ENCODE measurements around the gene SRSF4.
A peak's percentile ranks its signal among the peaks of the same experiment; 100 is the strongest.

Gene SRSF4

DNA sequence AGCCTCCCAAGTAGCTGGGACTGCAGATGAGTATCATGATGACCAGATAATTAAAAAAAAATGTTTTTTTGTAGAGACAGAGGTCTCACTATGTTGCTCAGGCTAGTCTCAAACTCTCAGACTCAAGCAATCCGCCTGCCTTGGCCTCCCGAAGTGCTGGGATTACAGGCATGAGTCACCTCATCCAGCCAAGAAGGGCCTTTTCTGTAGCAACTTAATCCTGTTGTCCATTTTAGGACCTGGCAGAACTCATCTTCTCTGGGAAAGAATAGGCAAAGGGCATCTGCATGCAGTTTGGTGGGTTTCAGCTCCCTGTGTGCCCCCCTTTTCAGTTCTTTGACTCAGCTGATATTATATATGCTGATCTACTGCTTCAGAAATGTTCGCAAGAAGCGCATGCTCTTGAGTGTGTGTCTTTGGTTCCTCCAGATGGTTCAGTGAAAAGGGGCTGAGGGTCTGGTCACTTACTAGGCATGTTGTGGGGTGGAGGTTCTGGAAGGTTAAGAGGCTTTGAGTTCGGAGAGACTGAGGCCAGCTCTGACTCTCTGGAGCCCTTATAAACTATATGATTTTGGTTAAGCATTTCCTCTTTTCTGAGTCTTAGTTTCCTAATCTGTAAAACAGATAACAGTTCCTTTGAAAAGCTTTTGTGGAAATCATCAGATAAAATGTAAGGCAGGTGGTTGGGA lies 19.4 kb upstream of the SRSF4 start:
- H2AK5ac ChIP-seq (ENCODE audit: low read length), result no peak overlapping the region
- H3K9me3 ChIP-seq (ENCODE audit: insufficient read depth, low read depth, low read length), result no peaks in the 10 kb centered on the region
- peak overlapping the region; percentile 86 for H4K91ac ChIP-seq (ENCODE audit: low read depth, low read length)
- H3K4me2 ChIP-seq (ENCODE audit: low read length), result no peak overlapping the region
- no peak overlapping the region for H3K9ac ChIP-seq (ENCODE audit: low read length)
- H3K79me2 ChIP-seq (ENCODE audit: control insufficient read depth, insufficient read depth, low read length, poor library complexity), result peaks cover 3% of the 10 kb centered on the region
- H3K14ac ChIP-seq (ENCODE audit: low read length), result no peak overlapping the region
- H3K27ac ChIP-seq (ENCODE audit: low read depth, low read length), result no peak overlapping the region
- no peak for DNase-seq
- no peak overlapping the region for H2BK12ac ChIP-seq (ENCODE audit: low read length)
- H3K4me3 ChIP-seq (ENCODE audit: low read depth, low read length), result no peak overlapping the region
- no CpG with 5 or more reads among the region's 5 CpGs for WGBS (ENCODE audit: extremely low coverage, insufficient coverage, insufficient read length)
- no peak overlapping the region for H2AFZ ChIP-seq (ENCODE audit: insufficient read depth, low read length, poor library complexity)
- H2BK5ac ChIP-seq (ENCODE audit: low read depth, low read length, poor library complexity), result no peak overlapping the region
- no peak overlapping the region for H4K8ac ChIP-seq (ENCODE audit: low read depth, low read length)
- H2BK120ac ChIP-seq (ENCODE audit: insufficient read depth, low read length, poor library complexity), result no peak overlapping the region
- H3K27me3 ChIP-seq (ENCODE audit: insufficient read depth, low read length), result no peaks in the 10 kb centered on the region
- peaks cover 10% of the 10 kb centered on the region for H3K79me1 ChIP-seq (ENCODE audit: low read length)
- peaks cover 9 to 19% of the 10 kb centered on the region in 2 experiments for H3K36me3 ChIP-seq (ENCODE audit: control insufficient read depth in 1 of 2, insufficient read depth in 2 of 2, low read length in 2 of 2)
- peaks cover 18 to 20% of the 10 kb centered on the region in 2 experiments for H3K4me1 ChIP-seq (ENCODE audit: control insufficient read depth in 1 of 2, insufficient read depth in 2 of 2, low read length in 2 of 2)
- no peak overlapping the region for H3K18ac ChIP-seq (ENCODE audit: low read length)
- no peak overlapping the region for H3K23ac ChIP-seq (ENCODE audit: low read length)
- H3K4ac ChIP-seq (ENCODE audit: low read depth, low read length), result no peak overlapping the region
- no peak overlapping the region for H4K12ac ChIP-seq (ENCODE audit: low read depth, low read length)

DNA sequence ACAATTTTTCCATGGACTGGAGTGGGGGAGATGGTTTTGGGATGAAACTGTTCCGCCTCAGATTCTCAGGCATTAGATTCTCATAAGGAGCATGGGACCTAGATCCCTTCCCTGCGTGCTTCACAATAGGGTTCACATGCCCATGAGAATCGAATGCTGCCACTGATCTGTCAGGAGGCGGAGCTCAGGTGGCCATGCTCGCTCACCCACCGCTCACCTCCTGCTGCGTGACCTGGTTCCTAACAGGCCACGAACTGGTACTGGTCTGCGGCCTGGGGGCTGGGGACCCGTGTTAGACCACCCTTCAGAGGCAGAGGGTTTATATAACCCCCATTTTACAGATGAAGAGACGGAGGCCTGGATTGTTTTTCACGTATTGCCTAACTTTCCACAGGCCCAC lies 16.3 kb upstream of the SRSF4 start:
- WGBS (ENCODE audit: extremely low coverage, insufficient coverage, insufficient read length), result no CpG with 5 or more reads among the region's 12 CpGs
- DNase-seq, result no peak
- Histone ChIP-seq H3K79me2 (ENCODE audit: control insufficient read depth, insufficient read depth, low read length, poor library complexity) (peaks cover 3% of the 10 kb centered on the region), H3K4me2 (ENCODE audit: low read length) (no peak overlapping the region), H2BK120ac (ENCODE audit: insufficient read depth, low read length, poor library complexity) (no peak overlapping the region), H4K8ac (ENCODE audit: low read depth, low read length) (no peak overlapping the region), H3K23ac (ENCODE audit: low read length) (no peak overlapping the region), H3K36me3 (ENCODE audit: control insufficient read depth in 1 of 2, insufficient read depth in 2 of 2, low read length in 2 of 2) (peaks cover 23 to 40% of the 10 kb centered on the region in 2 experiments), H3K4me3 (ENCODE audit: low read depth, low read length) (no peak overlapping the region), H3K18ac (ENCODE audit: low read length) (no peak overlapping the region), H3K27ac (ENCODE audit: low read depth, low read length) (no peak overlapping the region), H3K27me3 (ENCODE audit: insufficient read depth, low read length) (no peaks in the 10 kb centered on the region), H3K4me1 (ENCODE audit: control insufficient read depth in 1 of 2, insufficient read depth in 2 of 2, low read length in 2 of 2) (peaks cover 18 to 20% of the 10 kb centered on the region in 2 experiments), H3K79me1 (ENCODE audit: low read length) (peaks cover 11% of the 10 kb centered on the region), H4K91ac (ENCODE audit: low read depth, low read length) (no peak overlapping the region), H3K9ac (ENCODE audit: low read length) (no peak overlapping the region), H2AFZ (ENCODE audit: insufficient read depth, low read length, poor library complexity) (no peak overlapping the region), H2BK12ac (ENCODE audit: low read length) (peak overlapping the region; percentile 3), H2AK5ac (ENCODE audit: low read length) (no peak overlapping the region), H3K14ac (ENCODE audit: low read length) (no peak overlapping the region), H4K12ac (ENCODE audit: low read depth, low read length) (no peak overlapping the region), H3K4ac (ENCODE audit: low read depth, low read length) (no peak overlapping the region), H3K9me3 (ENCODE audit: insufficient read depth, low read depth, low read length) (no peaks in the 10 kb centered on the region), H2BK5ac (ENCODE audit: low read depth, low read length, poor library complexity) (no peak overlapping the region)

DNA sequence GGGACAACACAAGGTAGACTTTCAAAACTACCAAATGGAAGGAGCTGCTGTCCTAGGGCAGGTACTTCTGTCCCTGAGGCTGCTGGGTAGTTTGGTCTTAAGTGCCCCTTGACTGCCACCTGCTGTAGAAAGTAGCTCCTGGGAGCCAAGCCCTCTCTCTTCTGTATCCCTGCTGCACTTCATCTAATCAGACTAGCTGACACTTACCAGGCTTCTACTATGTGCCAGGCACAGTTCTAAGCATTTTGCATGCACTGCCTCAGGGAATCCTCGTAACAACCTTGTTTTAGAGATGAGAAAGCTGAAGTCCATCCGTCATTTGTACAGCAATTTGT lies 15.9 kb upstream of the SRSF4 start:
- H3K79me1 ChIP-seq (ENCODE audit: low read length), result peaks cover 11% of the 10 kb centered on the region
- H3K14ac ChIP-seq (ENCODE audit: low read length), result no peak overlapping the region
- H3K23ac ChIP-seq (ENCODE audit: low read length), result no peak overlapping the region
- H3K4me2 ChIP-seq (ENCODE audit: low read length), result no peak overlapping the region
- no peak overlapping the region for H2AFZ ChIP-seq (ENCODE audit: insufficient read depth, low read length, poor library complexity)
- no peak overlapping the region for H4K8ac ChIP-seq (ENCODE audit: low read depth, low read length)
- no peaks in the 10 kb centered on the region for H3K9me3 ChIP-seq (ENCODE audit: insufficient read depth, low read depth, low read length)
- H3K27me3 ChIP-seq (ENCODE audit: insufficient read depth, low read length), result no peaks in the 10 kb centered on the region
- WGBS (ENCODE audit: extremely low coverage, insufficient coverage, insufficient read length), result no CpG with 5 or more reads among the region's 2 CpGs
- peaks cover 18 to 20% of the 10 kb centered on the region in 2 experiments for H3K4me1 ChIP-seq (ENCODE audit: control insufficient read depth in 1 of 2, insufficient read depth in 2 of 2, low read length in 2 of 2)
- no peak overlapping the region for H4K12ac ChIP-seq (ENCODE audit: low read depth, low read length)
- no peak overlapping the region for H3K4me3 ChIP-seq (ENCODE audit: low read depth, low read length)
- no peak overlapping the region for H2BK5ac ChIP-seq (ENCODE audit: low read depth, low read length, poor library complexity)
- DNase-seq, result no peak
- no peak overlapping the region for H3K9ac ChIP-seq (ENCODE audit: low read length)
- peaks cover 3% of the 10 kb centered on the region for H3K79me2 ChIP-seq (ENCODE audit: control insufficient read depth, insufficient read depth, low read length, poor library complexity)
- H4K91ac ChIP-seq (ENCODE audit: low read depth, low read length), result no peak overlapping the region
- no peak overlapping the region for H3K4ac ChIP-seq (ENCODE audit: low read depth, low read length)
- peaks cover 23 to 41% of the 10 kb centered on the region in 2 experiments for H3K36me3 ChIP-seq (ENCODE audit: control insufficient read depth in 1 of 2, insufficient read depth in 2 of 2, low read length in 2 of 2)
- no peak overlapping the region for H3K18ac ChIP-seq (ENCODE audit: low read length)
- no peak overlapping the region for H2AK5ac ChIP-seq (ENCODE audit: low read length)
- no peak overlapping the region for H3K27ac ChIP-seq (ENCODE audit: low read depth, low read length)
- H2BK120ac ChIP-seq (ENCODE audit: insufficient read depth, low read length, poor library complexity), result no peak overlapping the region
- no peak overlapping the region for H2BK12ac ChIP-seq (ENCODE audit: low read length)

DNA sequence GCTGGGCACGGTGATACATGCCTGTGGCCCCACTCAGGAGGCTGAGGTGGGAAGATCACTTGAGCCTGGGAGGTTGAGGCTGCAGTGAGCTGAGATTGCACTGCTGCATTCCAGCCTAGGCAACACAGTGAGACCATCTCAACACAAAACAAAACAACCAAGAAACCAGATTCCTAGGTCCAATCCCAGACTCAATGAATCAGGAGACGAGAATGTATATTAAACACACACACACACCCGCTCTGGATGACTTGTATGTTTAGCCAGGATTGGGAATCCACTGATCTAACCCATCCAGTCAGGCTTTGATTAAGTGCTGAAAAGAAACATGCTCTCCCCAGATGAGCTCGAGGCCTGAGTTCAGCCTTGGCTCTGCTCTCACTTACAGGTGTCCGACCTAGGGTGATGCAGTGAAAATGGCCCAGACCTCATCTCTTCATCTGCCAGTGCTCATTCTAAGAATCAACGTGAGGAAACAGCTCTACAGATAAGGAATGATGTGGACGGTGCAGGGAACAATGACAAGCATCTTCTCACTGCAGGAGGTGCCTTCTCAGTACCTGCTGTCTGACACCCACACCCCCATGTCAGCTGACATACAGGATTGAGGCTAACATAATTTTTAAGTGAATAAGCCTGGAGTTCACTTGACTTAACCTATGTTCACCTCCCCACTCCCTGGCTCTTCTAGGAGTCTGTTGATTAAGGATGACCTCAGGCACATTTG lies 15.3 kb upstream of the SRSF4 start:
- H4K8ac ChIP-seq (ENCODE audit: low read depth, low read length), result no peak overlapping the region
- no peak overlapping the region for H2AK5ac ChIP-seq (ENCODE audit: low read length)
- H3K4me2 ChIP-seq (ENCODE audit: low read length), result no peak overlapping the region
- no peak overlapping the region for H3K9ac ChIP-seq (ENCODE audit: low read length)
- H3K18ac ChIP-seq (ENCODE audit: low read length), result no peak overlapping the region
- H2BK5ac ChIP-seq (ENCODE audit: low read depth, low read length, poor library complexity), result no peak overlapping the region
- H3K27ac ChIP-seq (ENCODE audit: low read depth, low read length), result peak overlapping the region; percentile 35
- no peak overlapping the region for H3K4me3 ChIP-seq (ENCODE audit: low read depth, low read length)
- no peaks in the 10 kb centered on the region for H3K27me3 ChIP-seq (ENCODE audit: insufficient read depth, low read length)
- H3K79me2 ChIP-seq (ENCODE audit: control insufficient read depth, insufficient read depth, low read length, poor library complexity), result no peaks in the 10 kb centered on the region
- H3K4ac ChIP-seq (ENCODE audit: low read depth, low read length), result no peak overlapping the region
- H2BK12ac ChIP-seq (ENCODE audit: low read length), result no peak overlapping the region
- H2AFZ ChIP-seq (ENCODE audit: insufficient read depth, low read length, poor library complexity), result no peak overlapping the region
- H3K9me3 ChIP-seq (ENCODE audit: insufficient read depth, low read depth, low read length), result no peaks in the 10 kb centered on the region
- no peak overlapping the region for H3K14ac ChIP-seq (ENCODE audit: low read length)
- DNase-seq, result peak; percentile 86 to 90
- H2BK120ac ChIP-seq (ENCODE audit: insufficient read depth, low read length, poor library complexity), result no peak overlapping the region
- peaks cover 23 to 41% of the 10 kb centered on the region in 2 experiments for H3K36me3 ChIP-seq (ENCODE audit: control insufficient read depth in 1 of 2, insufficient read depth in 2 of 2, low read length in 2 of 2)
- H3K4me1 ChIP-seq (ENCODE audit: control insufficient read depth in 1 of 2, insufficient read depth in 2 of 2, low read length in 2 of 2), result peaks cover 13 to 19% of the 10 kb centered on the region in 2 experiments
- H4K91ac ChIP-seq (ENCODE audit: low read depth, low read length), result no peak overlapping the region
- no peak overlapping the region for H3K23ac ChIP-seq (ENCODE audit: low read length)
- no peak overlapping the region for H4K12ac ChIP-seq (ENCODE audit: low read depth, low read length)
- peaks cover 6% of the 10 kb centered on the region for H3K79me1 ChIP-seq (ENCODE audit: low read length)
- WGBS (ENCODE audit: extremely low coverage, insufficient coverage, insufficient read length), result no CpG with 5 or more reads among the region's 7 CpGs
